CD4-positive, alpha-beta T cell (primary cell): ENCODE data around the gene GNA12. TPM values are rescaled to one million over a fixed set of nuclear protein-coding genes. Genes with fewer than 3 reads are reported as not detected.

Experiments
- ATAC-seq: fragments of 200-7000 bp; cut with Tn5 transposase; one replicate; pipeline ENCODE4 v1.10.0; 2022; ENCODE audit warnings: mild to moderate bottlenecking; ENCODE audit not compliant: poor library complexity
- CTCF ChIA-PET: fragments of 350-600 bp; sonication (Branson Sonifier 250); formaldehyde crosslinking; loops from one replicate; lab custom pipeline; 2021; ENCODE audit warnings: antibody characterized with exemption, inconsistent platforms; lab: Charles Lee
- POLR2A ChIA-PET: fragments of 350-600 bp; sonication (Branson Sonifier 250); formaldehyde crosslinking; loops from one replicate; lab custom pipeline; 2021; ENCODE audit warnings: antibody characterized with exemption, inconsistent platforms; lab: Charles Lee
- DNase-seq, 14 experiments: peaks; one replicate each; pipeline ENCODE4 v3.0.0-alpha.2; 2013 to 2020; ENCODE audit warnings: mixed read lengths in 2 of 14
- H3K27ac ChIP-seq, 2 donors: one replicate each; pipeline versions ENCODE4 v1.5.1 to v1.7.0; 2013; ENCODE audit warnings: low read length in 2 of 2, low read depth in 1 of 2, mild to moderate bottlenecking in 1 of 2
- H3K27me3 ChIP-seq, 2 experiments: 1 replicate in 1 of 2; 2 replicates in 1 of 2; pipeline versions ENCODE4 v1.6.1 to v1.7.0; 2013; ENCODE audit warnings: low read length in 2 of 2, control low read depth in 1 of 2, mild to moderate bottlenecking in 1 of 2, moderate library complexity in 1 of 2; ENCODE audit not compliant: insufficient read depth in 2 of 2, control insufficient read depth in 1 of 2
- H3K36me3 ChIP-seq: one replicate; pipeline ENCODE4 v1.6.1; 2013; ENCODE audit warnings: low read length, control low read depth; ENCODE audit not compliant: insufficient read depth
- H3K4me1 ChIP-seq: one replicate; pipeline ENCODE4 v1.6.1; 2013; ENCODE audit warnings: low read length, control low read depth; ENCODE audit not compliant: insufficient read depth
- H3K4me3 ChIP-seq: one replicate; pipeline ENCODE4 v1.5.1; 2013; ENCODE audit warnings: mild to moderate bottlenecking, low read length, moderate library complexity
- H3K9me3 ChIP-seq, 2 experiments: 1 replicate in 1 of 2; 2 replicates in 1 of 2; pipeline versions ENCODE4 v1.6.1 to v1.7.0; 2013; ENCODE audit warnings: low read length in 2 of 2, mild to moderate bottlenecking in 2 of 2, control low read depth in 1 of 2, moderate library complexity in 1 of 2; ENCODE audit not compliant: control insufficient read depth in 1 of 2, insufficient read depth in 1 of 2
- H3K27ac Mint-ChIP-seq: one replicate; pipeline ENCODE4 v1.8.0; 2020; ENCODE audit warnings: mixed read lengths
- H3K27me3 Mint-ChIP-seq: one replicate; pipeline ENCODE4 v1.8.0; 2021; ENCODE audit warnings: mixed read lengths
- H3K36me3 Mint-ChIP-seq: one replicate; pipeline ENCODE4 v1.8.0; 2021; ENCODE audit warnings: low read depth, mixed read lengths
- H3K4me1 Mint-ChIP-seq: one replicate; pipeline ENCODE4 v1.8.0; 2021; ENCODE audit warnings: low read depth, mixed read lengths
- H3K4me3 Mint-ChIP-seq: one replicate; pipeline ENCODE4 v1.8.0; 2020; ENCODE audit warnings: mild to moderate bottlenecking, mixed read lengths
- H3K9me3 Mint-ChIP-seq: one replicate; pipeline ENCODE4 v1.8.0; 2020; ENCODE audit warnings: mixed read lengths
- CTCF ChIP-seq: fragments of 200-600 bp; IDR thresholded peaks from one replicate; pipeline ENCODE4 v1.8.0; 2022; ENCODE audit warnings: antibody characterized with exemption, mild to moderate bottlenecking
- intact Hi-C, 2 experiments: fragments of 100-400 bp; cut with DNase I in 1 of 2; cut with micrococcal nuclease in 1 of 2; formaldehyde crosslinking; loops; one replicate each; pipeline versions ENCODE4 v1.15.1 to v1.9.0; 2023 to 2025; cut with DNase I, micrococcal nuclease
- total RNA-seq, 174 experiments: library from RNA in 2 of 174; stranded (reverse) in 2 of 174; gene quantifications; one replicate each; pipeline ENCODE4 v1.2.3 and lab custom pipeline; 2021 to 2026

The GNA12 gene
- total RNA-seq, 2 experiments from 2014 or later, result 16.0 to 16.1 TPM

- ATAC-seq (no peak), DNase-seq (no peak)
- no peaks in the 10 kb centered on the region for H3K36me3 ChIP-seq
- H3K27ac ChIP-seq, result no peak overlapping the region
- intact Hi-C loops, result no loop called here
- H3K4me3 Mint-ChIP-seq, result no peak overlapping the region
- H3K4me1 Mint-ChIP-seq, result peaks cover 26% of the 10 kb centered on the region
- CTCF ChIA-PET, result no interaction called here
- POLR2A ChIA-PET, result no interaction called here
- H3K27ac Mint-ChIP-seq, result no peak overlapping the region
- no peaks in the 10 kb centered on the region for H3K9me3 ChIP-seq
- H3K27me3 ChIP-seq, result no peaks in the 10 kb centered on the region
- H3K27me3 Mint-ChIP-seq, result no peaks in the 10 kb centered on the region
- peaks cover 8% of the 10 kb centered on the region for H3K36me3 Mint-ChIP-seq
- H3K4me3 ChIP-seq, result no peak overlapping the region
- no peaks in the 10 kb centered on the region for H3K4me1 ChIP-seq
- H3K9me3 Mint-ChIP-seq, result no peaks in the 10 kb centered on the region
- no peak for TF ChIP-seq CTCF
These were observed 36.0 kb downstream of the GNA12 start for GRCh38 chr7:2807845-2808772.

- Mint-ChIP-seq H3K9me3 (no peaks in the 10 kb centered on the region), H3K36me3 (peaks cover 8% of the 10 kb centered on the region), H3K4me1 (peaks cover 33% of the 10 kb centered on the region), H3K27ac (no peak overlapping the region), H3K4me3 (no peak overlapping the region), H3K27me3 (no peaks in the 10 kb centered on the region)
- TF ChIP-seq CTCF, result no peak
- no peak overlapping the region for H3K4me3 ChIP-seq
- DNase-seq (no peak), ATAC-seq (no peak)
- no peaks in the 10 kb centered on the region for H3K36me3 ChIP-seq
- no peaks in the 10 kb centered on the region for H3K9me3 ChIP-seq
- no peaks in the 10 kb centered on the region for H3K27me3 ChIP-seq
- intact Hi-C loops, result no loop called here
- no peak overlapping the region for H3K27ac ChIP-seq
- CTCF ChIA-PET, result no interaction called here
- POLR2A ChIA-PET, result no interaction called here
- peaks cover 4% of the 10 kb centered on the region for H3K4me1 ChIP-seq
These were observed 36.7 kb downstream of the GNA12 start for GRCh38 chr7:2807460-2807844.

- Histone ChIP-seq H3K36me3 (no peaks in the 10 kb centered on the region), H3K27me3 (no peaks in the 10 kb centered on the region), H3K27ac (no peak overlapping the region), H3K4me3 (no peak overlapping the region), H3K9me3 (no peaks in the 10 kb centered on the region), H3K4me1 (peaks cover 4% of the 10 kb centered on the region)
- H3K4me1 Mint-ChIP-seq, result peaks cover 42% of the 10 kb centered on the region
- no peak overlapping the region for H3K4me3 Mint-ChIP-seq
- intact Hi-C loops, result no loop called here
- ATAC-seq (no peak), DNase-seq (no peak)
- no peaks in the 10 kb centered on the region for H3K27me3 Mint-ChIP-seq
- ChIA-PET POLR2A (no interaction called here), CTCF (interaction anchor here (0.7 kb wide), 1 partner anchor 107 kb away, joined by 3 read pairs; no protein-coding TSS in a partner anchor)
- no peaks in the 10 kb centered on the region for H3K9me3 Mint-ChIP-seq
- TF ChIP-seq CTCF, result no peak
- H3K27ac Mint-ChIP-seq, result no peak overlapping the region
- peaks cover 8% of the 10 kb centered on the region for H3K36me3 Mint-ChIP-seq
These were observed 37.5 kb downstream of the GNA12 start for GRCh38 chr7:2806571-2806970.
